Duodenal mucosa (tissue), 2 donors: ENCODE data around the gene NACC2.

Experiments
- H3K27ac ChIP-seq: one replicate; pipeline ENCODE4 v1.7.0; 2013; ENCODE audit warnings: low read depth, low read length
- H3K27me3 ChIP-seq, 2 donors: one replicate each; pipeline ENCODE4 v1.7.0; 2013; ENCODE audit warnings: low read length in 2 of 2, control low read depth in 1 of 2; ENCODE audit not compliant: insufficient read depth in 2 of 2, control insufficient read depth in 1 of 2
- H3K36me3 ChIP-seq, 2 donors: one replicate each; pipeline ENCODE4 v1.7.0; 2013; ENCODE audit warnings: low read length in 2 of 2, control low read depth in 1 of 2; ENCODE audit not compliant: insufficient read depth in 2 of 2, control insufficient read depth in 1 of 2
- H3K4me1 ChIP-seq, 2 donors: one replicate each; pipeline ENCODE4 v1.7.0; 2013; ENCODE audit warnings: low read length in 2 of 2, control low read depth in 1 of 2; ENCODE audit not compliant: insufficient read depth in 2 of 2, control insufficient read depth in 1 of 2
- H3K4me3 ChIP-seq, 2 donors: one replicate each; pipeline ENCODE4 v1.7.0; 2013; ENCODE audit warnings: low read length in 2 of 2, low read depth in 1 of 2
- H3K9ac ChIP-seq, 2 donors: one replicate each; pipeline ENCODE4 v1.7.0; 2013; ENCODE audit warnings: low read length in 2 of 2, low read depth in 1 of 2
- H3K9me3 ChIP-seq, 2 donors: one replicate each; pipeline ENCODE4 v1.7.0; 2013; ENCODE audit warnings: low read length in 2 of 2, control low read depth in 1 of 2; ENCODE audit not compliant: control insufficient read depth in 1 of 2

NACC2 gene

DNA sequence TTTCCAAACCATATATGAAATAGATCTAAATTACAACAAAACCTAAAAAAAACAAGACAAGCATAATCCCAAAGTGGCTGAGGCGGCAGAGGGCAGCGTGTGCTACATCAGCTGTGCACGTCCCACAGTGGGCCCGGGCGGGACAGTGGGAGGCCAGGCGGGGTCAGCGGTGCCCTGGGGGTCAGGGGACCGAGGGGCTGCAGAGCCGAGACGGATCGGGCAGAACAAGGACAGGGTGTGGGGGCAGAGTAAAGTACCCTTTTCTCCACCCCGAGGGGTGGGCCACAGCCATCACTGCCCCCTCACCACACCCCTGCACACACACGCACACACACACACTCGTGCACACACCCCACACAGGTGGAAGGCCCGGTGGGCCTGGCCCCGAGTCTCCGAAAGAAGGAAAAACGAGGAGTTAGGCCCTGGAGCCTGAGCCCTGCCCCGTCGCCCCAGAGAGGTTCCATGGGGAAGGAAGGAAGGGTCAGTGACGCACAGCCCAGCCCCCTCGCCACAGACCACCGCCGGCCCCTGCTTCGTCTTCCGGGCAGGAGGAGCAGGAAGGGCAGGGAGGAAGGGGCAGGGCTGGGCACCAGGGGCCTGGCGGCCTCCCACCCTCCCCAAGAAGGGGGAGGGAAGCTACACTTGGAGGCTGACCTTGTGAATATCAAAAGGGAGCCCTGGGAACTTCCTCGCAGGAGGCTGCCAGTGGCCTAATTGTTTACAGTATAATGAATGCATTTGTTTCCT lies 84.3 kb downstream of the NACC2 start:
- Histone ChIP-seq H3K27ac (peak overlapping the region; percentile 50), H3K9ac (no peak overlapping the region), H3K36me3 (peaks cover 0 to 21% of the 10 kb centered on the region in 2 donors), H3K4me1 (no peaks in the 10 kb centered on the region), H3K27me3 (no peaks in the 10 kb centered on the region), H3K9me3 (no peaks in the 10 kb centered on the region), H3K4me3 (no peak overlapping the region)

DNA sequence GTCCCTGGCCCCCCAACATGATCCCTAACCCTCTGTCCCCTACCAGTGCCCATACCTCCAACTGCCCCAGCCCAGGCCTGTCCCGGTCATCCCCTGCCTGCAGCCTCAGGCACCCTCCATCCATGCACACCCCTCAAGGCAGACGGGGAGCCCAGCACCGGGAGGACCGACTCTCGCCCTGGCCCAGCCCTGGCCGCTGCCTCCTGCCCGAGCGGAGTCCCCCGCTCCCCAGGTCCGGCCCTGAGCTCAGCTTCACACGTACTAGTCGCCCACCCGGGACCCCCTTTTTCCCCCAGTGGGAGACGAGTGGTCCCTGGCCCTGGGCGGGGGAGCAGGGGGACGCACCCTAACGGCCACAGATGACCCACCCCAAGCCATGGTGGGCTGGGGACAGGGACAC lies 84.9 kb downstream of the NACC2 start:
- Histone ChIP-seq H3K36me3 (peaks cover 0 to 21% of the 10 kb centered on the region in 2 donors), H3K27ac (peak overlapping the region; percentile 50), H3K4me1 (no peaks in the 10 kb centered on the region), H3K9me3 (no peaks in the 10 kb centered on the region), H3K27me3 (no peaks in the 10 kb centered on the region), H3K4me3 (no peak overlapping the region), H3K9ac (no peak overlapping the region)

DNA sequence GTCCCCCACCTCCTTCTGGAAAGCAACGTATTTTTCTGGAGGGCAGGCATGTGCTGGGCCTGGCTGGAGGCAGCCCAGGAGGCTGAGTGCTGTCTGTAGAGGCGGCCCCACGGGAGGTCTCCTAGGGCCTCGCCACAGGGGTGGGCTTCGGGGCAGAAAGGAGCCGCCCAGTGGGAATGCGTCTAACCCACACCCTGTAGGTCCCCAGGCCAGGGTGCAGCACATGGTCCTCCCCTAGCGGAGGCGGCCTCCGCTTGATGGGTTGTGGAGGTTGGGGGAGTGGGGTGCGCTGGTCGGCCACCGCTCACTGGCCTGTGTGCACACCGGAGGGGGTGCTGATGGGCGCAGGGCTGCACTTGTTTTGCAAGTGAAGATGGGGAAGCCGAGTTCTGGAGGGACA lies 85.6 kb downstream of the NACC2 start:
- no peaks in the 10 kb centered on the region for H3K27me3 ChIP-seq
- H3K27ac ChIP-seq = no peak overlapping the region
- no peak overlapping the region for H3K9ac ChIP-seq
- no peaks in the 10 kb centered on the region for H3K9me3 ChIP-seq
- H3K4me3 ChIP-seq = no peak overlapping the region
- no peaks in the 10 kb centered on the region for H3K4me1 ChIP-seq
- H3K36me3 ChIP-seq = peaks cover 0 to 18% of the 10 kb centered on the region in 2 donors

DNA sequence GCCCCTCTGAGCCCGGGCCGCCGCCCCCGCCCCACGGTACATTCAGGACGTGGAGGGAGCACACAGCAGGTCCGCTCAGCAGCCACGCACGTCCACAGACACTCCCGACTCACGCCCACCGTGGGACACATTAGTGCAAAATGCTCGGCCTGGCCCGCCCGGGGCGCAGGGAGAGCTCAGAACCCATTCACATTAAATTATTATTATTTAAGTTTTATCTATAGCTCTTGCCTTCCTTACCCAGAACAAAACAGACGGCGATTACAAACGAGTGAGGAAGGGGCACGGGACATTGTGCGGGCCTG lies 86.4 kb downstream of the NACC2 start:
- H3K9ac ChIP-seq = no peak overlapping the region
- H3K27me3 ChIP-seq = no peaks in the 10 kb centered on the region
- H3K9me3 ChIP-seq = no peaks in the 10 kb centered on the region
- H3K36me3 ChIP-seq = peaks cover 0 to 18% of the 10 kb centered on the region in 2 donors
- H3K4me3 ChIP-seq = no peak overlapping the region
- H3K4me1 ChIP-seq = no peaks in the 10 kb centered on the region
- no peak overlapping the region for H3K27ac ChIP-seq

DNA sequence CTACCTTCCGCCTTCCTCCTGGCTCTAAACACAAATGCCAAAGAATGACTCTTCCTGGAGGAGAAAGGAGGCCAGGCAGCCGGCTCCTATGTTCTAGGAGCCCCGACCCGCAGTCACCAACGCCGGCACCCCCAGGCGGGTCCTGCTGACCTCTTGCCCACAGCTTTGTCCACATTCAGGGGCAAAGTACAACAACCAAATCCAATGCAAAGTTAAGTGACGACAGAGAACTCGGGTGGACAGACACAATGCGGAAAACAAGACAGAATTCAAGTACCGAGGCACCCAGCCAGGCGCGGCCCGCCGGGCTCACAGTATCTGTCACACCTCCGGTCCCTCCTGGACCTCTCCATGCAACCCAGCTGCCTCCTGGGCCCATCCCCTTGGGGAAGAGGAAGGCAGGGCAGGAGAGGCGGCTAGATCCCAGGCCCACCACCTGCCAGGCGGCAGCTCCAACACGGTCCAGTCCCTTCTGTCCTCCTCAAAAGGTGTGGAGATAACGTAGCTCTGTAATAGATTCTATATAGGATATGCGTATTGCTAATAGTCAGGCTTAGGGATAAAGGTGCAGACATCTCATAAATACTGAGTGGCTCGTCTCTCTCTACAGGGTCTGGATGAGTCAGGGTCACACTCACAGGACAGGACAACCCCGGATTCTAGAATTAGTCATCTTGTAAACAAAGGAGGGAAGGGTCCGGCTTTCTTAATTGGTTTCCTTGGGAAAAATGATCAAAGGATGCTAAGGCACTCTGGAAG lies 87.0 kb downstream of the NACC2 start:
- Histone ChIP-seq H3K9me3 (no peaks in the 10 kb centered on the region), H3K36me3 (peaks cover 0 to 16% of the 10 kb centered on the region in 2 donors), H3K9ac (no peak overlapping the region), H3K4me1 (no peaks in the 10 kb centered on the region), H3K27me3 (no peaks in the 10 kb centered on the region), H3K4me3 (no peak overlapping the region), H3K27ac (no peak overlapping the region)

DNA sequence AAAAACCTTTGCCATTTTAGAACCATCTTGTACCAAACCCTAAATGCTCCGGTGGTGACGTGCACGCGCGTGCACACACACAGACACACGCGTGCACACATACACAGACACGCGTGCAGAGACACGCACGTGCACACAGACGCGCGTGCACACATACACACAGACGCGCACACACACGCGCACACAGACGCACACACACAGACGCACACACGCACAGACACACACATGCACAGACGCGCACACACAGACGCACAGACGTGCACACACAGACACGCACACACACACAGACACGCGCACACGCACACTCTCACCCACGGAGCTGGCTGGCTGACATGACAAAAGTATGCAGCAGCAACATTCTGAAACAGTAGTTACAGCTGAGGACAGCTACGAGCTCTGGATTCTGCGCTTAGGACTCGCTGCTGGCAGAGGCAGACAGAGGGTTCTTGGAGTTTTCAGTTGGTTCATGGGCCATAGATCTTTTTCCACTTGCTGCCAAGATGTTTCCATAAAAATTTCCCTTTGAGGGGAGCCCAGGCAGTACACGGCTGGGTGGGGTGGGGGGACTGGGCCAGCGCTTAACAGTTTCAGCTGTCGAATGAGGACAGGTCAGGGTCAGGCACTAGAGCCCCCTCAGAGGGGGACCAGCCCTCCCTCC lies 87.7 kb downstream of the NACC2 start:
- H3K4me1 ChIP-seq = no peaks in the 10 kb centered on the region
- H3K9me3 ChIP-seq = no peaks in the 10 kb centered on the region
- no peak overlapping the region for H3K4me3 ChIP-seq
- no peaks in the 10 kb centered on the region for H3K27me3 ChIP-seq
- H3K27ac ChIP-seq = no peak overlapping the region
- H3K36me3 ChIP-seq = peaks cover 0 to 15% of the 10 kb centered on the region in 2 donors
- H3K9ac ChIP-seq = no peak overlapping the region

DNA sequence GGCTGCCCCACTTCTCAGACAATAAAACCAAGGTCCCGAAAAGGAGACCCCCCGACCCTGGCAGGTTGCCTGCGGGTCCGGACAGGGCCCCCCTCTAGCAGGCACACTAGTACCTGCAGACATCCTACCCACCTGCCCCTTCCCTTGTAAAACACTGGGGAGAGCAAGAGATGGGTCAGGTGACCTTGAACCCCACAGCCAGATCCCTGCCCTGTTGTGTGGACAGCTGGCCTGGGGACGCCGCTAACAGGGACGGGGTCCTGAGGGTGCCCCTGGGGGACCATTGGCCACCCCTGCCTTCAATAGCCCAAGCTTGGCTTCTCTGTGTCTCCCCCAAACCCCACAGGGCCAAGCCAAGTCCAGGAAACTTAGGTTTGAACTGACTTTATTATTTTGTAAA lies 88.9 kb downstream of the NACC2 start:
- H3K27ac ChIP-seq = no peak overlapping the region
- H3K9me3 ChIP-seq = no peaks in the 10 kb centered on the region
- H3K9ac ChIP-seq = no peak overlapping the region
- H3K36me3 ChIP-seq = peaks cover 0 to 11% of the 10 kb centered on the region in 2 donors
- H3K4me3 ChIP-seq = no peak overlapping the region
- H3K27me3 ChIP-seq = no peaks in the 10 kb centered on the region
- H3K4me1 ChIP-seq = no peaks in the 10 kb centered on the region

DNA sequence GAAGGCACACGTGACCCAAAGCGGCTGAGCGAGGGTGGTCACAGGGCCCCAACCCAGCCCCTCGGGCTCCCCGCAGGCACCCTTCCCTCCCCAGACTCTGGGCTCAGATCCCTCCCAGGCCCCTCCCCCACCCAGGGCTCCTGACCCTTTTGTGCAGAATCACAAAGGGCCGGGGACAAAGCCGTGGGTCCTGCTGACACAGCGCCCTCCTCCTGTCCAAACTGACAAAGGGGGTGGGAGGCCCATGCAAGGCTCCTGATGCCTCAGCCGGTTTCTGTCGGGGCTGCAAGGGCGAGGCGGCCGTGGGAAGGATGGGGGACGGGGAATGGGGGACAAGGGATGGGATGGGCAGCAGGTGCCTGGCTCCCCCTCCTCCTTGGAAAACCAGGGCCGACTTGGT lies 90.4 kb downstream of the NACC2 start:
- Histone ChIP-seq H3K9me3 (no peaks in the 10 kb centered on the region), H3K36me3 (peaks cover 0 to 8% of the 10 kb centered on the region in 2 donors), H3K27ac (no peak overlapping the region), H3K27me3 (no peaks in the 10 kb centered on the region), H3K9ac (no peak overlapping the region), H3K4me1 (no peaks in the 10 kb centered on the region), H3K4me3 (no peak overlapping the region)

DNA sequence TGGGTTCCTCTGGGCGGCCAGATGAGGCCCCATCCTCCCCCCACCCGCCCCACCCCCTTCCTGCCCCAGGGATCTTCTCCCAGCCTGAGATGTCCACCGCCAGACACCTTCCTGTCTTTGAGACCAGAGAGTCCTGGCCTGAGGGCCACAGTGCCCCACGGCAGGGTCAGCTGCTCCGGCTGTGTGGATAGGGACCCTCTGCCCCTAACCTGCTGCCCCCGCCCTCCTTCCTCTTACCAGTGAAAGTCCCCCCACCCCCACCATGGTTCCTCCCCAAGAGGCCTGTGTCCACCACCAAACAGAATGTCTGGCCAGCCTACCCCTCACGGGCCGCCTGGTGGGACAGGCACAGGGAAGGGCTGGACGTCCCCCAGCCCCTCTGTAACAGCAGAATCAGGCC lies 90.9 kb downstream of the NACC2 start:
- Histone ChIP-seq H3K9me3 (no peaks in the 10 kb centered on the region), H3K4me1 (no peaks in the 10 kb centered on the region), H3K4me3 (no peak overlapping the region), H3K27ac (no peak overlapping the region), H3K9ac (no peak overlapping the region), H3K27me3 (no peaks in the 10 kb centered on the region), H3K36me3 (peaks cover 0 to 4% of the 10 kb centered on the region in 2 donors)
